Glutamatergic neuron (in vitro differentiated cells): ENCODE results near the gene RHBDD3. TPM values are rescaled to one million over a fixed set of nuclear protein-coding genes. Genes with fewer than 3 reads are reported as not detected.
A peak's percentile ranks its signal among the peaks of the same experiment; 100 is the strongest.

Experiments used
- DNase-seq: peaks from one replicate; pipeline ENCODE4 v3.0.0; 2022
- H3K27ac Mint-ChIP-seq: one replicate; pipeline ENCODE4 v1.8.0; 2020; ENCODE audit warnings: mild to moderate bottlenecking, mixed read lengths, inconsistent platforms; ENCODE audit not compliant: unreplicated experiment
- H3K27me3 Mint-ChIP-seq: one replicate; pipeline ENCODE4 v1.8.0; 2020; ENCODE audit warnings: mild to moderate bottlenecking, moderate library complexity, mixed read lengths, inconsistent platforms; ENCODE audit not compliant: unreplicated experiment
- H3K36me3 Mint-ChIP-seq: one replicate; pipeline ENCODE4 v1.8.0; 2020; ENCODE audit warnings: mild to moderate bottlenecking, mixed read lengths, inconsistent platforms; ENCODE audit not compliant: unreplicated experiment
- H3K4me1 Mint-ChIP-seq: one replicate; pipeline ENCODE4 v1.8.0; 2020; ENCODE audit warnings: mild to moderate bottlenecking, low read depth, mixed read lengths, inconsistent platforms; ENCODE audit not compliant: unreplicated experiment
- H3K4me3 Mint-ChIP-seq: one replicate; pipeline ENCODE4 v1.8.0; 2020; ENCODE audit warnings: mild to moderate bottlenecking, mixed read lengths, inconsistent platforms; ENCODE audit not compliant: unreplicated experiment
- H3K9me3 Mint-ChIP-seq: one replicate; pipeline ENCODE4 v1.8.0; 2020; ENCODE audit warnings: mild to moderate bottlenecking, moderate library complexity, mixed read lengths, inconsistent platforms; ENCODE audit not compliant: unreplicated experiment
- total RNA-seq: library from RNA; stranded (reverse); fragmentation: NEBNext Ultra II Directional; extraction: Animal tissue kit (Norgen Biotek cat#: 25700); gene quantifications from one replicate; pipeline ENCODE4 v1.2.1, GENCODE V29; 2021; ENCODE audit not compliant: unreplicated experiment
- TF ChIP-seq, protein P1 (sequence below): fragments of 200-600 bp; sonication (generic); IDR thresholded peaks from one replicate; pipeline ENCODE4 v1.5.0; 2021; ENCODE audit not compliant: partially characterized antibody, unreplicated experiment

Gene RHBDD3
- total RNA-seq, 1 donor from 2014 or later: 50.4 TPM

DNA sequence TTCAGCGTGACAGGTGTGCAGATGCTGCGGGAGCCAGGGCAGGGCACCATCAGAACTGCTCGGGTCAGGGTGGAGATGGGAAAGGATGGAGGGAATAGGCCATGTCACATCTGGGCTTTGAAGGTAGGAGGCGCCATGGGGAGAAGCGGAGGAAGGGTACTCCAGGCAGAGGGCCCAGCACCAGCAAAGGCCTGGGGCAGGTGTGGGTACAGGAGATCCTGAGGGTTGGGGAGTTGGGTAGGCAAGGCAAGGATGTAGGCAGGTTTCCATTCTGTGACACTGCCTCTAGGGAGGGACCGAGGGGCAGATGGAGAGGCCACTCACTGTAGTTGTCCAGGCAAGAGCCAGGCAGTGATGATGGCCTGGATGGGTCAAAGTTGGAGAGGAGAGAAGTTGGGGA is 53.5 kb downstream of the RHBDD3 start:
- H3K27ac Mint-ChIP-seq: no peak overlapping the region
- H3K4me3 Mint-ChIP-seq: no peak overlapping the region
- no peaks in the 10 kb centered on the region for H3K4me1 Mint-ChIP-seq
- DNase-seq: peak; percentile 6
- H3K36me3 Mint-ChIP-seq: no peaks in the 10 kb centered on the region
- TF ChIP-seq, protein P1, sequence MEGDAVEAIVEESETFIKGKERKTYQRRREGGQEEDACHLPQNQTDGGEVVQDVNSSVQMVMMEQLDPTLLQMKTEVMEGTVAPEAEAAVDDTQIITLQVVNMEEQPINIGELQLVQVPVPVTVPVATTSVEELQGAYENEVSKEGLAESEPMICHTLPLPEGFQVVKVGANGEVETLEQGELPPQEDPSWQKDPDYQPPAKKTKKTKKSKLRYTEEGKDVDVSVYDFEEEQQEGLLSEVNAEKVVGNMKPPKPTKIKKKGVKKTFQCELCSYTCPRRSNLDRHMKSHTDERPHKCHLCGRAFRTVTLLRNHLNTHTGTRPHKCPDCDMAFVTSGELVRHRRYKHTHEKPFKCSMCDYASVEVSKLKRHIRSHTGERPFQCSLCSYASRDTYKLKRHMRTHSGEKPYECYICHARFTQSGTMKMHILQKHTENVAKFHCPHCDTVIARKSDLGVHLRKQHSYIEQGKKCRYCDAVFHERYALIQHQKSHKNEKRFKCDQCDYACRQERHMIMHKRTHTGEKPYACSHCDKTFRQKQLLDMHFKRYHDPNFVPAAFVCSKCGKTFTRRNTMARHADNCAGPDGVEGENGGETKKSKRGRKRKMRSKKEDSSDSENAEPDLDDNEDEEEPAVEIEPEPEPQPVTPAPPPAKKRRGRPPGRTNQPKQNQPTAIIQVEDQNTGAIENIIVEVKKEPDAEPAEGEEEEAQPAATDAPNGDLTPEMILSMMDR: peak; percentile 10
- peaks cover 9% of the 10 kb centered on the region for H3K9me3 Mint-ChIP-seq
- peaks cover 5% of the 10 kb centered on the region for H3K27me3 Mint-ChIP-seq

DNA sequence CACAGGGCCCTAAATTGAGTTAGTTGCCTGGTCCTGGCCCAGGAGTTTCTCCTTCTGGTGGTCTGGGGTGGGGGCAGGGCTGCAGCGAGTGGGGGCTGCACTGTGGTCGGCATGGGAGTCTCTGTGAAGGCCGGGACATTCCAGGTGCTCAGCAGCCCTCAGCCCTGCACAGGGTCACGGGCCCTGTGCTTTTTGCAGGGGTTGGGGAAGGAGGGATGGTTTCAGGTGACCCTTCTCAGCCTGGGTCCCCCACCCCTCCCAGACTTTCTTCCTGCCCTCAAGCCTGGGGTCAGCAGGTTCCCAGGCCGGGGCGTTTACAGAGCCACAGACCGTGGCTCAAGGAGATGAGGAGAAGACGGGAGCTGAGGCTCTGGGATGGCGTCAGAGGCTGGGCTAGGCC is 54.3 kb downstream of the RHBDD3 start:
- H3K9me3 Mint-ChIP-seq: peaks cover 9% of the 10 kb centered on the region
- H3K27me3 Mint-ChIP-seq: peaks cover 5% of the 10 kb centered on the region
- H3K4me1 Mint-ChIP-seq: no peaks in the 10 kb centered on the region
- TF ChIP-seq, protein P1: no peak
- no peak overlapping the region for H3K27ac Mint-ChIP-seq
- peak; percentile 6 for DNase-seq
- no peak overlapping the region for H3K4me3 Mint-ChIP-seq
- H3K36me3 Mint-ChIP-seq: no peaks in the 10 kb centered on the region

DNA sequence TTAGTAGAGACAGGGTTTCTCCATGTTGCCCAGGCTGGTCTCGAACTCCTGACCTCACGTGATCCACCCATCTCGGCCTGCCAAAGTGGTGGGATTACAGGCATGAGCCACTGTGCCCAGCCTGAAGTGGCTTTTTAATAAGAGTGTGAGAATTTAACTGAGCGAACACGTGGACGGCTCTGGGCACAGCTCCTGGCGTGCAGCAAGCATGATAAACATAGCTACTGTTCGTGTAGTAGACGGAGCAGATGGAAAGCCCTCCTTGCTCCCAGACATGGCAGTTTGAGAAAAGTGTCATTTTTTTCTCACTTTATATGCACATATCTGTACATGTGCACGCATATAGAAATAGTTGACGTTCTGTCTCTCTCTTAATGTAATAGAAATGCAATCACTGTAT is 55.0 kb downstream of the RHBDD3 start:
- H3K36me3 Mint-ChIP-seq: no peaks in the 10 kb centered on the region
- TF ChIP-seq, protein P1: no peak
- peaks cover 9% of the 10 kb centered on the region for H3K9me3 Mint-ChIP-seq
- no peak for DNase-seq
- no peak overlapping the region for H3K27ac Mint-ChIP-seq
- no peaks in the 10 kb centered on the region for H3K4me1 Mint-ChIP-seq
- H3K4me3 Mint-ChIP-seq: no peak overlapping the region
- peaks cover 5% of the 10 kb centered on the region for H3K27me3 Mint-ChIP-seq

DNA sequence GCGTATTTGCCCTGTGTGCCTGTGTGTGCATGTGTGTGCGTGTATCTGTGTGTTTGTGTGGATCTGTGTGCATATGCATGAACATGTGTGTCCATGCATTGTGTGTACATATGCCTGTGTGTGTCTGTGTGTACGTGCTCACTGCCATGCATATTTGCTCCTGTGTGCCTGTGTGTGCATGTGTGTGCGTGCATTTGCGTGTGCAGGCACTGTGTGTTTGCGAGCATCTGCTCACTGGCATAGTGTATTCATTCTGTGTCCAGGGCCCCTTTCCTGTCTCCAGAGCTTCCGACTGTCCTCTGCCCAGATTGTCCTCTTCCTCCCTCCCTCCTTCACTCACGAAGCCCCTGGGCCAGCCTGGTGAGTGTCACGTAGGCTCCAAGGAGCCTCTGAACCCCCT is 56.3 kb downstream of the RHBDD3 start:
- no peak for DNase-seq
- H3K36me3 Mint-ChIP-seq: no peaks in the 10 kb centered on the region
- no peaks in the 10 kb centered on the region for H3K4me1 Mint-ChIP-seq
- H3K27ac Mint-ChIP-seq: peak overlapping the region; percentile 29
- TF ChIP-seq, protein P1: no peak
- H3K4me3 Mint-ChIP-seq: no peak overlapping the region
- H3K9me3 Mint-ChIP-seq: peaks cover 9% of the 10 kb centered on the region
- peaks cover 5% of the 10 kb centered on the region for H3K27me3 Mint-ChIP-seq

DNA sequence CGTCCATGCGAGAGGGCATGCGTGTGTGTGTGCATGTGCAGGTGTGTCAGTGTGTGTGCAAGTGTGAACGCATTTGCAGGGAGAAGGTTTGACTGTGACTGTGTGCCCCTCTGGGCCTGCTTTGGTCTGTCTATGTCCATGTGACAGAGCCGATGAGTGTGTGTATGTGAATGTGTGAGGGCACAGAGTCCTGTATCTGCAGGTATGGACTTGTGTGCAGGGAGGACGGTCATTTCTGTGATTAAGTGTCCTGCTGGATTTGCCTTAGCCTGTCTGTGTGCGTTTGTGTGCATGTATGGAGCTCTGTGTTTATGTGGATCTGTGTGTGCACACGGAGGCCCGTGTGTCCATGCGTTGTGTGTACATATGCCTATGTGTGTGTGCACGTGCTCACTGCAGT is 56.7 kb downstream of the RHBDD3 start:
- Mint-ChIP-seq H3K27ac (no peak overlapping the region), H3K4me1 (peaks cover 1% of the 10 kb centered on the region), H3K27me3 (peaks cover 8% of the 10 kb centered on the region), H3K9me3 (peaks cover 9% of the 10 kb centered on the region), H3K4me3 (no peak overlapping the region), H3K36me3 (no peaks in the 10 kb centered on the region)
- TF ChIP-seq, protein P1: no peak
- DNase-seq: no peak

Other genes starting within 250 kb of the RHBDD3 start
- gene C22orf31, start 206.2 kb downstream of the RHBDD3 start, total RNA-seq: not detected
- 20.5 TPM for gene KREMEN1, start 194.9 kb downstream of the RHBDD3 start, total RNA-seq
- gene EMID1, start 62.1 kb downstream of the RHBDD3 start, total RNA-seq: 0.76 TPM
- gene EWSR1, start 287 bp upstream of the RHBDD3 start, total RNA-seq: 355 TPM
- gene GAS2L1, start 38.7 kb upstream of the RHBDD3 start, total RNA-seq: 10.3 TPM
- 1.3 TPM for gene RASL10A, start 47.7 kb upstream of the RHBDD3 start, total RNA-seq
- 77.9 TPM for gene AP1B1, start 120.6 kb upstream of the RHBDD3 start, total RNA-seq
- gene RFPL1, start 170.6 kb upstream of the RHBDD3 start, total RNA-seq: not detected
- gene NEFH, start 212.2 kb upstream of the RHBDD3 start, total RNA-seq: 27.1 TPM